IMR-90 (cell line): ENCODE data around the gene CANT1.

Source experiments
- CEBPB ChIP-seq: IDR thresholded peaks from 2 replicates; pipeline ENCODE4 v1.6.1; 2012; ENCODE audit warnings: low read depth, low read length, improper control_type of control experiment
- POLR2A ChIP-seq: IDR thresholded peaks from 2 replicates; pipeline ENCODE4 v1.6.1; 2012; ENCODE audit warnings: mild to moderate bottlenecking, low read depth, low read length
- RAD21 ChIP-seq: IDR thresholded peaks from 2 replicates; pipeline ENCODE4 v1.6.1; 2012; ENCODE audit warnings: low read length, improper control_type of control experiment
- RCOR1 ChIP-seq: IDR thresholded peaks from 2 replicates; pipeline ENCODE4 v1.6.1; 2012; ENCODE audit warnings: mild to moderate bottlenecking, low read length, improper control_type of control experiment; ENCODE audit not compliant: insufficient replicate concordance
- RFX5 ChIP-seq: IDR thresholded peaks from 2 replicates; pipeline ENCODE4 v1.8.0; 2012; ENCODE audit warnings: low read depth, mild to moderate bottlenecking, low read length, moderate library complexity
- TF ChIP-seq, protein P1 (sequence below): conservative IDR thresholded peaks from 2 replicates; pipeline ENCODE4 v1.5.1; 2012; ENCODE audit warnings: mild to moderate bottlenecking, low read depth, low read length, improper control_type of control experiment
- TF ChIP-seq, protein P2 (sequence below): fragments of 150-350 bp; IDR thresholded peaks from 2 replicates; pipeline ENCODE4 v1.6.1; 2017; ENCODE audit warnings: mild to moderate bottlenecking, antibody characterized with exemption, low read length, low read depth
- TF ChIP-seq, protein P3 (sequence below): fragments of 150-350 bp; IDR thresholded peaks from 2 replicates; pipeline ENCODE4 v1.6.1; 2016; ENCODE audit warnings: low read depth, mild to moderate bottlenecking, low read length, moderate library complexity, borderline replicate concordance

DNA sequence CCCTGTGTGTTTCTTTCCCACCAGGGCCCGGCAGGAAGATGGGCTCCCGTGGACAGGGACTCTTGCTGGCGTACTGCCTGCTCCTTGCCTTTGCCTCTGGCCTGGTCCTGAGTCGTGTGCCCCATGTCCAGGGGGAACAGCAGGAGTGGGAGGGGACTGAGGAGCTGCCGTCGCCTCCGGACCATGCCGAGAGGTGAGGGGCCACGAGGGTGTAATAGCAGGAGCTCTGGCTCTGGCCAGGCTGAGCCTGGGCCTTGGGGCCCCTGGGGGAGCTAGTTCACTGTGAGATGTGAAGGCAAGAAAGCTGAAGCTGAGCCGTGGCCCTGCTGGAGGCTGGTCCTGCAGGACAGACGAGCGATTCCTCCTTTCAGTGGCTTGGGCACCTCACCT, 34.4 kb upstream of the CANT1 start:
- TF ChIP-seq POLR2A (no peak), CEBPB (no peak), RFX5 (no peak), RCOR1 (no peak), RAD21 (no peak)
- TF ChIP-seq, protein P1, sequence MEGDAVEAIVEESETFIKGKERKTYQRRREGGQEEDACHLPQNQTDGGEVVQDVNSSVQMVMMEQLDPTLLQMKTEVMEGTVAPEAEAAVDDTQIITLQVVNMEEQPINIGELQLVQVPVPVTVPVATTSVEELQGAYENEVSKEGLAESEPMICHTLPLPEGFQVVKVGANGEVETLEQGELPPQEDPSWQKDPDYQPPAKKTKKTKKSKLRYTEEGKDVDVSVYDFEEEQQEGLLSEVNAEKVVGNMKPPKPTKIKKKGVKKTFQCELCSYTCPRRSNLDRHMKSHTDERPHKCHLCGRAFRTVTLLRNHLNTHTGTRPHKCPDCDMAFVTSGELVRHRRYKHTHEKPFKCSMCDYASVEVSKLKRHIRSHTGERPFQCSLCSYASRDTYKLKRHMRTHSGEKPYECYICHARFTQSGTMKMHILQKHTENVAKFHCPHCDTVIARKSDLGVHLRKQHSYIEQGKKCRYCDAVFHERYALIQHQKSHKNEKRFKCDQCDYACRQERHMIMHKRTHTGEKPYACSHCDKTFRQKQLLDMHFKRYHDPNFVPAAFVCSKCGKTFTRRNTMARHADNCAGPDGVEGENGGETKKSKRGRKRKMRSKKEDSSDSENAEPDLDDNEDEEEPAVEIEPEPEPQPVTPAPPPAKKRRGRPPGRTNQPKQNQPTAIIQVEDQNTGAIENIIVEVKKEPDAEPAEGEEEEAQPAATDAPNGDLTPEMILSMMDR, result no peak
- TF ChIP-seq, protein P2, sequence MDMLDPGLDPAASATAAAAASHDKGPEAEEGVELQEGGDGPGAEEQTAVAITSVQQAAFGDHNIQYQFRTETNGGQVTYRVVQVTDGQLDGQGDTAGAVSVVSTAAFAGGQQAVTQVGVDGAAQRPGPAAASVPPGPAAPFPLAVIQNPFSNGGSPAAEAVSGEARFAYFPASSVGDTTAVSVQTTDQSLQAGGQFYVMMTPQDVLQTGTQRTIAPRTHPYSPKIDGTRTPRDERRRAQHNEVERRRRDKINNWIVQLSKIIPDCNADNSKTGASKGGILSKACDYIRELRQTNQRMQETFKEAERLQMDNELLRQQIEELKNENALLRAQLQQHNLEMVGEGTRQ, result no peak
- TF ChIP-seq, protein P3, sequence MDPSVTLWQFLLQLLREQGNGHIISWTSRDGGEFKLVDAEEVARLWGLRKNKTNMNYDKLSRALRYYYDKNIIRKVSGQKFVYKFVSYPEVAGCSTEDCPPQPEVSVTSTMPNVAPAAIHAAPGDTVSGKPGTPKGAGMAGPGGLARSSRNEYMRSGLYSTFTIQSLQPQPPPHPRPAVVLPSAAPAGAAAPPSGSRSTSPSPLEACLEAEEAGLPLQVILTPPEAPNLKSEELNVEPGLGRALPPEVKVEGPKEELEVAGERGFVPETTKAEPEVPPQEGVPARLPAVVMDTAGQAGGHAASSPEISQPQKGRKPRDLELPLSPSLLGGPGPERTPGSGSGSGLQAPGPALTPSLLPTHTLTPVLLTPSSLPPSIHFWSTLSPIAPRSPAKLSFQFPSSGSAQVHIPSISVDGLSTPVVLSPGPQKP, result no peak
